Left colon (tissue), 2 donors: ENCODE results near the gene SLC25A48. TPM values are rescaled to one million over a fixed set of nuclear protein-coding genes. Genes with fewer than 3 reads are reported as not detected.

ENCODE experiments used
- ATAC-seq: fragments of 200-7000 bp; cut with Tn5 transposase; one replicate; pipeline ENCODE4 v1.9.1; 2020; ENCODE audit warnings: mild to moderate bottlenecking, moderate library complexity
- DNase-seq, 2 donors: peaks; one replicate each; pipeline ENCODE4 v3.0.0-alpha.2; 2020
- intact Hi-C, 2 donors: fragments of 100-400 bp; cut with DNase I in 1 of 2; cut with micrococcal nuclease in 1 of 2; formaldehyde crosslinking; loops; one replicate each; pipeline versions ENCODE4 v1.11.2 to v1.14.0; 2022; cut with DNase I, micrococcal nuclease
- total RNA-seq, 2 donors: library from RNA; stranded (reverse); fragmentation: NEBNext Ultra II Directional; extraction: Animal tissue kit (Norgen Biotek cat#: 25700); gene quantifications; one replicate each; pipeline ENCODE4 v1.2.1, GENCODE V29; 2021
- donor health status: DM: no; HTN: no; CAD: no.
- donor health status: DM: yes; HTN: yes; CAD: no.

The SLC25A48 gene
- total RNA-seq, 2 donors from 2014 or later, result 2.8 to 3.7 TPM

GRCh38 chr5:135891791-135892190 lies 57.3 kb downstream of the SLC25A48 start:
- no peak for DNase-seq
- ATAC-seq, result no peak
- intact Hi-C loops, result no loop called here

- intact Hi-C loops, result no loop called here
- no peak for ATAC-seq
- no peak for DNase-seq
These were observed 59.8 kb downstream of the SLC25A48 start for GRCh38 chr5:135894276-135894675.

- intact Hi-C loops, result no loop called here
- DNase-seq (no peak), ATAC-seq (no peak)
These were observed 60.3 kb downstream of the SLC25A48 start for GRCh38 chr5:135894789-135895188.

- intact Hi-C loops, result no loop called here
- no peak for DNase-seq
- ATAC-seq, result no peak
These were observed 61.1 kb downstream of the SLC25A48 start, which contains the start of gene IL9 for GRCh38 chr5:135895474-135896006. IL9 (minus strand) TSS chr5:135895841; CDS start chr5:135895816, 25 bp downstream.

GRCh38 chr5:135898651-135899050 lies 64.2 kb downstream of the SLC25A48 start:
- no peak for ATAC-seq
- intact Hi-C loops, result no loop called here
- no peak for DNase-seq

- intact Hi-C loops, result no loop called here
- no peak for ATAC-seq
- DNase-seq, result no peak
These were observed 65.8 kb downstream of the SLC25A48 start for GRCh38 chr5:135900276-135900675.

GRCh38 chr5:135901633-135902032 lies 67.2 kb downstream of the SLC25A48 start:
- DNase-seq, result no peak
- no peak for ATAC-seq
- intact Hi-C loops, result no loop called here

GRCh38 chr5:135905144-135905543 lies 70.7 kb downstream of the SLC25A48 start:
- ATAC-seq (no peak), DNase-seq (no peak)
- intact Hi-C loops, result no loop called here

GRCh38 chr5:135913713-135914626 lies 79.5 kb downstream of the SLC25A48 start:
- no peak for DNase-seq
- no peak for ATAC-seq
- intact Hi-C loops, result no loop called here

GRCh38 chr5:135915466-135916001 lies 81.1 kb downstream of the SLC25A48 start:
- no peak for DNase-seq
- intact Hi-C loops, result no loop called here

GRCh38 chr5:135916638-135917263 lies 82.3 kb downstream of the SLC25A48 start:
- DNase-seq (no peak), ATAC-seq (no peak)
- intact Hi-C loops, result no loop called here

More at GRCh38 chr5:135915466-135916001, 81.1 kb downstream of the SLC25A48 start:
- no peak for ATAC-seq

GRCh38 chr5:135920199-135920598 lies 85.7 kb downstream of the SLC25A48 start:
- DNase-seq (no peak), ATAC-seq (no peak)
- intact Hi-C loops, result no loop called here

- intact Hi-C loops, result no loop called here
- no peak for ATAC-seq
- DNase-seq, result no peak
These were observed 86.9 kb downstream of the SLC25A48 start for GRCh38 chr5:135921388-135921787.

GRCh38 chr5:135930029-135930948 lies 95.8 kb downstream of the SLC25A48 start:
- ATAC-seq (no peak), DNase-seq (no peak)
- intact Hi-C loops, result no loop called here

- intact Hi-C loops, result no loop called here
- no peak for ATAC-seq
- no peak for DNase-seq
These were observed 96.5 kb downstream of the SLC25A48 start for GRCh38 chr5:135930949-135931295.

- DNase-seq (no peak), ATAC-seq (no peak)
- intact Hi-C loops, result no loop called here
These were observed 100.5 kb downstream of the SLC25A48 start for GRCh38 chr5:135934939-135935338.

GRCh38 chr5:135937245-135937911 lies 102.9 kb downstream of the SLC25A48 start:
- DNase-seq (no peak), ATAC-seq (no peak)
- intact Hi-C loops, result no loop called here
